Parathyroid adenoma (tissue), 2 donors: ENCODE data around the gene DGCR8.

Source experiments
- H2AFZ ChIP-seq: fragments of 300-600 bp; sonication (generic); one replicate; pipeline ENCODE4 v1.7.0; 2017; ENCODE audit warnings: antibody characterized with exemption, mild to moderate bottlenecking
- H3K27ac ChIP-seq: fragments of 300-600 bp; sonication (generic); one replicate; pipeline ENCODE4 v1.7.0; 2017
- H3K27me3 ChIP-seq: fragments of 300-600 bp; sonication (generic); one replicate; pipeline ENCODE4 v1.7.0; 2017; ENCODE audit warnings: low read length; ENCODE audit not compliant: control insufficient read depth, insufficient read depth
- H3K36me3 ChIP-seq: fragments of 300-600 bp; sonication (generic); one replicate; pipeline ENCODE4 v1.7.0; 2017; ENCODE audit warnings: low read length; ENCODE audit not compliant: control insufficient read depth, insufficient read depth
- H3K4me1 ChIP-seq: fragments of 300-600 bp; sonication (generic); one replicate; pipeline ENCODE4 v1.7.0; 2017; ENCODE audit warnings: control low read depth
- H3K4me2 ChIP-seq: fragments of 300-600 bp; sonication (generic); one replicate; pipeline ENCODE4 v1.7.0; 2017; ENCODE audit warnings: low read length
- H3K4me3 ChIP-seq: fragments of 300-600 bp; sonication (generic); one replicate; pipeline ENCODE4 v1.7.0; 2017; ENCODE audit warnings: low read depth, low read length
- H3K79me2 ChIP-seq: fragments of 300-600 bp; sonication (generic); one replicate; pipeline ENCODE4 v1.7.0; 2017; ENCODE audit warnings: control low read depth
- H3K9ac ChIP-seq: fragments of 300-600 bp; sonication (generic); one replicate; pipeline ENCODE4 v1.7.0; 2017; ENCODE audit warnings: mild to moderate bottlenecking
- H3K9me3 ChIP-seq: fragments of 300-600 bp; sonication (generic); one replicate; pipeline ENCODE4 v1.7.0; 2017; ENCODE audit warnings: low read length; ENCODE audit not compliant: control insufficient read depth
- TF ChIP-seq, protein P1 (sequence below): fragments of 300-600 bp; sonication (generic); IDR thresholded peaks from one replicate; pipeline ENCODE4 v1.7.0; 2017; ENCODE audit warnings: antibody characterized with exemption, mild to moderate bottlenecking
- donor health status: primary hyperparathyroidism.

DGCR8 gene

DNA sequence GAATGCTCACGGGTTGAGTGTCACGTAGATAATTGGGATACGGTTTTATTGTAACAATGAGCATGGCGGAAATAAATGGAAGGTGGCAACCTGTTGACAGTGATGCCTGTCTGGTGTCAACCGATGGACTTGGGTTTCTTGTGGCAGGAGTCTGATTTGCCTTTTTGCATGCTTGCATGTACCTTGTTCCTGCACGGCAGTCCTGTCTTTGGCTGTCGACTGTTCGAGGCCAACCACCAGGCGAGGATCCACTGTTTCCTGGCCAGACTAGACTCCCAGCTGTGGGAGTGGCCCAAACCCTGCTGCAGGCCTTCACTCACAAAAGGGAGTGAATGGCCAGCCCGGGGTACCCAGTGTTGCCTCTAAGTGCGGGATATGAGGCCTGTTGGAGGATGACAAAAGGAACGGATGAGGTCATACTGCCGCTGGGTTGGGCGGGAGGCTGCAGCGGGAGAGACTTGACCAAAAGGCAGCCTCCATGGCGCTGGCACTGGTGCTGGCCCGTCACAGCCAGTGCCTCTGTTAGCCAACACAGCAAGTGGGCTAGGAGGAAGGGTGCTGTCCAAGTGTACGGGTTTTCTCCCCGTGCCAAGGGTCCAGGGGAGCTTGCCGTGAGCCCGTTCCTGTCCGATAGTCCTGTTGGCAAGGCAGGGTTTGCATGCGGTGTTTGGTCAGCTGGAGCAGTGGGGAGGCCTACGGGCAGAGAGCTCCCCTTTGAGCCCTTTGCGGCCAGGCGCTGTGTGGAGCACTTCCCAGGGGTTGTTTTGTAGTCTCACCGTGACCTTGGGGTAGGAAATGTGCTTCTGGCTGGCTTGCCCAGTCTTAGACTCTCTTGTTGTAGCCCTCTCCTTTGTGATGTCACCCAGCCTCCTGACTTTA is 974 bp downstream of the DGCR8 start:
- no peak overlapping the region for H3K9ac ChIP-seq
- H3K27me3 ChIP-seq: no peaks in the 10 kb centered on the region
- H3K79me2 ChIP-seq: peaks cover 22% of the 10 kb centered on the region
- H3K4me2 ChIP-seq: peak overlapping the region; percentile 76
- no peaks in the 10 kb centered on the region for H3K9me3 ChIP-seq
- no peaks in the 10 kb centered on the region for H3K36me3 ChIP-seq
- peak overlapping the region; percentile 78 for H3K4me3 ChIP-seq
- peak overlapping the region; percentile 72 for H2AFZ ChIP-seq
- peaks cover 3% of the 10 kb centered on the region for H3K4me1 ChIP-seq
- H3K27ac ChIP-seq: peak overlapping the region; percentile 57
- TF ChIP-seq, protein P1, sequence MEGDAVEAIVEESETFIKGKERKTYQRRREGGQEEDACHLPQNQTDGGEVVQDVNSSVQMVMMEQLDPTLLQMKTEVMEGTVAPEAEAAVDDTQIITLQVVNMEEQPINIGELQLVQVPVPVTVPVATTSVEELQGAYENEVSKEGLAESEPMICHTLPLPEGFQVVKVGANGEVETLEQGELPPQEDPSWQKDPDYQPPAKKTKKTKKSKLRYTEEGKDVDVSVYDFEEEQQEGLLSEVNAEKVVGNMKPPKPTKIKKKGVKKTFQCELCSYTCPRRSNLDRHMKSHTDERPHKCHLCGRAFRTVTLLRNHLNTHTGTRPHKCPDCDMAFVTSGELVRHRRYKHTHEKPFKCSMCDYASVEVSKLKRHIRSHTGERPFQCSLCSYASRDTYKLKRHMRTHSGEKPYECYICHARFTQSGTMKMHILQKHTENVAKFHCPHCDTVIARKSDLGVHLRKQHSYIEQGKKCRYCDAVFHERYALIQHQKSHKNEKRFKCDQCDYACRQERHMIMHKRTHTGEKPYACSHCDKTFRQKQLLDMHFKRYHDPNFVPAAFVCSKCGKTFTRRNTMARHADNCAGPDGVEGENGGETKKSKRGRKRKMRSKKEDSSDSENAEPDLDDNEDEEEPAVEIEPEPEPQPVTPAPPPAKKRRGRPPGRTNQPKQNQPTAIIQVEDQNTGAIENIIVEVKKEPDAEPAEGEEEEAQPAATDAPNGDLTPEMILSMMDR: no peak

DNA sequence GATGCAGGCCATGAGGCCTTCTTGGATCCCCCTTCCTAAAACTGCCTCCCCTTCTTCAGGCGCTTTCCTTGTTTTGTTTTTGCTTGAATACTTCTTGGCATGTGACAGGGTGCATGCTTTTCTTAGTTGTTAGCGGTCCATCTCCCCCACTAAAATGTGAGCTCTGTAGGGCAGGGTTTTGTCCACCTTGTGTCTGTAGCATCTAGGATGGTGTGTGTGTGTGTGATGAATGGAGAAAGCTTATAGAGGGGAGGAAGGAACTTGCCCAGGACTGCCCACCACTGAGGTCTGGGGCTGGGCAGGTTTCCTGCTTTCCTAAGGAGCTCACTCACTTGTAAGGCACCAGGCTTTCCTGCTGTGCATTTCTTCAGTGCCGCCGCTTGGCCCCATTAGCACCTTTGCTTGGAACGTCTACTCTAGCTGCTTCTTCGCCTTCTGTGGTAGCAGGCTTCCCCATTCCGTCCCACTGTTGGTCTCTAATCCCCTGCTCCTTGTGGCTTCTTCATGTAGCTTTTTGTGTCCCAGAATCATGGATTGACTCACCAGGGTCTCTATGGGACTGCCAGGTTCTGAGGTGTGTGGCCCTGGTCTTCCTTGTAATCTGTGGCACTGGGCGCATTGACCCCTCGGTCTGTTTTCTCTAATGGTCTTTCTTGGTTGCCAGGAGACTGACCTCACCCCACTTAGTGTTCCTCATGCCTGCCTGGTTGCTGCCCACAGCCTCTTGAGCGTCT is 3.3 kb downstream of the DGCR8 start:
- Histone ChIP-seq H3K79me2 (peaks cover 34% of the 10 kb centered on the region), H3K36me3 (no peaks in the 10 kb centered on the region), H3K27ac (no peak overlapping the region), H3K4me2 (no peak overlapping the region), H3K9ac (no peak overlapping the region), H3K4me1 (peaks cover 3% of the 10 kb centered on the region), H3K4me3 (no peak overlapping the region), H3K27me3 (no peaks in the 10 kb centered on the region), H2AFZ (no peak overlapping the region), H3K9me3 (no peaks in the 10 kb centered on the region)
- TF ChIP-seq, protein P1: no peak

DNA sequence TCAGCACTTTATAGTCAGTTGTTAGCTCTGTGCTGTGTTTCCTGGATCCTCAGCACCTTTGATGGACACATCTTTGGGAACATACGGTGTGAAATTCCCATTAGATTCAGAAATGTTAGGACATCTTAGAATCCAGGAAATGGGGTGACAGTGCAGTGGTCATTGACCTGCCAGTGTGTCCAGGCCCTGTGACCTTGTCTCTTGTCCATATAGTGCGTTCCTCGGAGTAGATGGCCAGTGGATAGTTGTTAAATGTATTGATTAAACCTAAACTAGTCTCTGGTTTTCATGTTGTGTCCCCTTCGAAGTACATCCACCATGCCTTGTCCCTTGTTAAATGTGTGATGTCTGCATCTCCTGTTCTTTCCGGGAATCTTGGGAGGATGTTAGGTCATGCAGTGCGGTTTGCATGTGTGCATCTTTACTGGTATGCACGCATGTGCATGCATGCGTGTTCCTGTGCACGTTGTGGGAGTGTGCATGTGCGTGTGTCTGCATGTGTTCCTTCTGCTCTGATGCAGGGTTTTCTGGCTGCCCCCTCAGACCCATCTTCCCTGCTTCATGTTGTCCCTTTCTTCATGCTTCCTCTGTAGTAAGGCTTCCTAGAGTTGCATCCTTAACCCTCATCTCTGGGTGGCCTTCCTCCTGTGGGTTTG is 4.0 kb downstream of the DGCR8 start:
- Histone ChIP-seq H3K4me3 (no peak overlapping the region), H3K79me2 (peaks cover 34% of the 10 kb centered on the region), H2AFZ (no peak overlapping the region), H3K27me3 (no peaks in the 10 kb centered on the region), H3K4me2 (no peak overlapping the region), H3K4me1 (peaks cover 3% of the 10 kb centered on the region), H3K9ac (no peak overlapping the region), H3K9me3 (no peaks in the 10 kb centered on the region), H3K27ac (no peak overlapping the region), H3K36me3 (no peaks in the 10 kb centered on the region)
- TF ChIP-seq, protein P1: no peak

DNA sequence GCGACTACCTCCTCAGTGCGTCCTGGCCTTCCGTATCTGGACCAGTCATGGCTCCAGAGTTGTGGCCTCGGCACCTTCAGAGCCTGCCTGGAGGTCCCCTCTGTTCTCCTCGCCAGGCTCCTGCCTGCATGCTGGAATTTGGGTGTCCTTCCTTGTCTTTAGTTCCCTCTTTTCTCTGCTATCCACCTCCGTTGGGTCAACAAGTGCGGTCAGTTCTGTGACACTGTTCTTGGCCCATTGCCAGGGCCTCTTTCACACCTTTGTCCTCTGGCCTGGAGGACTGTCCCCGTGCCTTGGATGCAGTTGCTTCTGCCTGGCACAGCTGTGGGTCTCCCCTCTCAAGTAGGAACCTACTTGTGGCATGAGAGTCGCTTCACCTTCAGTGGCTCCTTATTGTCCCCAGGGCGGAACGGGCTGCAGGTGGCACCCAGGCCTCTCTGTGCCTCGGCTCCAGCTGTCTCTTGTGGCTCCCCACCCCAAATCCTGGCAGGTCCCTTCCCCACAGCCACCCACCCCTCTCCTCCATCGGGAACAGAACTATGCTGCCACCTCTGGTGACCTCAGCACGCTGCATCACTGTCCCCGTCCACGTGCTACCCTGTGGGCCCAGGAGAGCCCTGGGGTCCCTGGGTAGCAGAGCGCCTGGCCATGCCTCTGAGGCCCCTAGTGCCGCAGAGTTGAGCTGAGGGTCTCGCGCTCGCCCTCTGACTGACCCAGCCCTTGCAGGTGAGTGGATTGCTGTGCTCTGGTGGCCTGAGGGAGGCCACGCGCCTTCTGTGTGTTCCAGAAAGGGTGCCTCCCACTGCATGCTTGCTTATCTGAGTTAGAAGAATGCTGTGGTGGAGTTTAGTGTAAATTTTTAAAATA is 4.7 kb downstream of the DGCR8 start:
- peaks cover 3% of the 10 kb centered on the region for H3K4me1 ChIP-seq
- H3K36me3 ChIP-seq: no peaks in the 10 kb centered on the region
- H3K9me3 ChIP-seq: no peaks in the 10 kb centered on the region
- H3K27me3 ChIP-seq: no peaks in the 10 kb centered on the region
- H3K79me2 ChIP-seq: peaks cover 34% of the 10 kb centered on the region
- no peak overlapping the region for H3K4me2 ChIP-seq
- H3K27ac ChIP-seq: no peak overlapping the region
- TF ChIP-seq, protein P1: no peak
- no peak overlapping the region for H3K9ac ChIP-seq
- H3K4me3 ChIP-seq: no peak overlapping the region
- no peak overlapping the region for H2AFZ ChIP-seq
